Measurements from ENCODE around the gene HEXD. TPM values are rescaled to one million over a fixed set of nuclear protein-coding genes. Genes with fewer than 3 reads are reported as not detected.

Gene HEXD
- total and polyA plus RNA-seq, 4 donors, result 15.0 to 50.7 (median 27.1) TPM

DNA sequence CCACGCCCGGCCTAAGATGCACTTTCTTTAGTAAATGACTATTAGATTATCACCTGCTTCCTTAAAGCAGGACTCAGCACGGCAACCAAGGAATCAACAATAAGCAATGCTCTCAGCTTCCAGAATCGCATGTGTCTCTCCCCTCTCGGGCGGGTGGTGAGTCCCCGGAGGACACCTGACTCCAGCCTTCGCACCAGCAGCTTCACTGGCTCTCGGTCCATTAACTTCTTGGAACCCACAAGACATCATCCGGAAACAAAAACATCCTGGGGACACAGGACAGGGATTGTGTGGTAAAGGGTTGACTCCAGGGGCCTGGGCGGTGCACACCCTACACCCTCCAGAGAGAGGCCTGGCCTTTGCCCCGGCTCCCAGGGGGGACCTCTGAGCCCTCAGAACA, 23.9 kb upstream of the HEXD start:
- 94% methylated on average over 9 of the region's 12 CpGs for WGBS (ENCODE audit: insufficient coverage)
- H3K27me3 ChIP-seq (ENCODE audit: control insufficient read depth, insufficient read depth, low read length), result no peaks in the 10 kb centered on the region
- H3K4me3 ChIP-seq (ENCODE audit: low read depth, low read length), result no peak overlapping the region
- peaks cover 4% of the 10 kb centered on the region for H3K4me1 ChIP-seq (ENCODE audit: control insufficient read depth, insufficient read depth, low read length)
- no peak overlapping the region for H3K27ac ChIP-seq (ENCODE audit: low read depth, low read length)
- DNase-seq (ENCODE audit: low read depth in 4 of 6, low spot score in 6 of 6), result no peak
- peaks cover 76% of the 10 kb centered on the region for H3K36me3 ChIP-seq (ENCODE audit: control insufficient read depth, insufficient read depth, low read length)
- H3K9me3 ChIP-seq (ENCODE audit: control insufficient read depth, insufficient read depth, low read length), result no peaks in the 10 kb centered on the region

DNA sequence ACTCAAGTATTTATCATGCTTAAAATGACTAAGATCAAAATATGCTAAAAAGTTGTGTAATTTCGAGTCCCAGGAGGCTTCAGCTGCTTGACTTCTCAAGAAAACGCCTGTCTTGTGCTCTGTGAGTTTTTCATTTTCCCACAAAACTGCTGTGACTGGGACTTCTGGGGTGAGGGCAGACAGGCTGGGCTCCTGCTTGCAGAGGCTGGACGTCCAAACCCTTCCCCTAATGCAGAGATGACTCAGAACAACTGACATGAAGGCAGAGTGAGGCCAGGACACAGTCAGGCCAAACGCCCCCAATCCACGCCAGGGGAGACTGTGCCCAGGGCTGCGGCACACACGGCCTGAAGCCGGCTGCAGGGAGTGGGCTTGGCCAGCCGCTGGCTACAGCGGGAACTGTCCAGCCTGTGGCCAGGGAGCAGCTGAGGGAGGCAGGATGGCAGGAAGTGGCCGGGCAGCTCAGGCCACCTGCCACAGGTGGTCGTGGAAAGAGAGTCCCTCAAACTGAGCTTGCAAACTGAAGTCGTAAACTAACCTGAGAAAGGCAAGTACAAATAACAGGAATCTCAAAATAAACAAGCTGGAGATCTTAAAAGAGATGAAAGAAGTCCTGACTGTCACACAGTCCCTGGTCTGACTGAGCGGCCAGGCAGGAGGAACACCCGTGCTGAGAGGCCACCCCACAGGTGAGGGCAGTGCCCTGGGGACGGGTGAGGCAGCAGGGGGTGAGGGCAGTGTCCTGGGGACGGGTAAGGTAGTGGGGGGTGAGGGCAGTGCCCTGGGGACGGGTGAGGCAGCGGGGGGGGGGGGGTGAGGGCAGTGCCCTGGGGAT, 21.3 kb upstream of the HEXD start:
- peaks cover 75% of the 10 kb centered on the region for H3K36me3 ChIP-seq (ENCODE audit: control insufficient read depth, insufficient read depth, low read length)
- no peak overlapping the region for H3K4me3 ChIP-seq (ENCODE audit: low read depth, low read length)
- H3K27ac ChIP-seq (ENCODE audit: low read depth, low read length), result no peak overlapping the region
- no peaks in the 10 kb centered on the region for H3K27me3 ChIP-seq (ENCODE audit: control insufficient read depth, insufficient read depth, low read length)
- DNase-seq (ENCODE audit: low read depth in 4 of 6, low spot score in 6 of 6), result no peak
- 78% methylated on average over 13 of the region's 19 CpGs for WGBS (ENCODE audit: insufficient coverage)
- peaks cover 14% of the 10 kb centered on the region for H3K4me1 ChIP-seq (ENCODE audit: control insufficient read depth, insufficient read depth, low read length)
- H3K9me3 ChIP-seq (ENCODE audit: control insufficient read depth, insufficient read depth, low read length), result no peaks in the 10 kb centered on the region

DNA sequence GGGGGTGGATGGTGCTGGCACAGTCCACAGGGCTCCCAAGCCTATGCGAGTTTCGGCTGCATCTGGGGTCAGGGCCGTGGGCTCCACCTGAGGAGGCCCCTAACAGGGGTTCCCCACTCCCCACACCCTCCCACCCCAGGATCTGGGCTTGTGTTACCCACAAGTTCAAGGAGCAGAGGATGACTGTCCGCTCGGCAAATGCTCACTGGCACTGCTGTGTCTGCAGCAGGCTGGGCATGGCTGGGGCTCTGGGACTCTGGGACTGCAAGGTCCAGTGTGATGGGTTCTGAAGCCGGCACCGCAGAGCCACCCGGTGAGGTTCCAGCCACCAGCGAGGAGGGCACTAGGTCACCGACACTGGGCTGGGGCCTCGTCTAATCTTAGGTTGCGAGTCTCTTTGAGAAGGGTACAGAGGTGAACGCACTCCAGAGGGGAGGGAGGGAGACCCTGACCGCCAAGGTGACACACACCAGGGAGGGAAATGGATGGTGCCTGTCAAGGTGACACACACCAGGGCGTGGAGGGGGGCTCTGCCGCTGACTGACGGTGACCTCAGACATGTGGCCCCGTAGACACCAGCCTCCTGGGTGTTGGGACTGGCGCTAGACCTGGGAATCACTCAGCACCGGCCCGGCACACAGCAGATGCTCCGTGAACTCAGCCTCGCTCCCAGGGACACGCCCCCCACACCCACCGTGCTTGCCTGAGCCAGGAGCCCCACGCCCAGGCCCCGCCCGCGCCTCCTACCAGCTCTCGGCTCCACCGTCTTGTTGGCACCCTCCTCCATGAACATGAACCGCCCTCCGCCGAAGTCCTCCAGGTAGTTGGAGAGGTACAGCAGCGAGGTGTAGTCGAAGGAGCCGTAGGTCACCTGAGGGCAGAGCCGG, 20.5 kb upstream of the HEXD start:
- Histone ChIP-seq H3K4me1 (ENCODE audit: control insufficient read depth, insufficient read depth, low read length) (peaks cover 14% of the 10 kb centered on the region), H3K27ac (ENCODE audit: low read depth, low read length) (no peak overlapping the region), H3K36me3 (ENCODE audit: control insufficient read depth, insufficient read depth, low read length) (peaks cover 75% of the 10 kb centered on the region), H3K27me3 (ENCODE audit: control insufficient read depth, insufficient read depth, low read length) (no peaks in the 10 kb centered on the region), H3K9me3 (ENCODE audit: control insufficient read depth, insufficient read depth, low read length) (no peaks in the 10 kb centered on the region), H3K4me3 (ENCODE audit: low read depth, low read length) (no peak overlapping the region)
- 91% methylated on average over 34 of the region's 38 CpGs for WGBS (ENCODE audit: insufficient coverage)
- DNase-seq (ENCODE audit: low read depth in 4 of 6, low spot score in 6 of 6), result no peak

DNA sequence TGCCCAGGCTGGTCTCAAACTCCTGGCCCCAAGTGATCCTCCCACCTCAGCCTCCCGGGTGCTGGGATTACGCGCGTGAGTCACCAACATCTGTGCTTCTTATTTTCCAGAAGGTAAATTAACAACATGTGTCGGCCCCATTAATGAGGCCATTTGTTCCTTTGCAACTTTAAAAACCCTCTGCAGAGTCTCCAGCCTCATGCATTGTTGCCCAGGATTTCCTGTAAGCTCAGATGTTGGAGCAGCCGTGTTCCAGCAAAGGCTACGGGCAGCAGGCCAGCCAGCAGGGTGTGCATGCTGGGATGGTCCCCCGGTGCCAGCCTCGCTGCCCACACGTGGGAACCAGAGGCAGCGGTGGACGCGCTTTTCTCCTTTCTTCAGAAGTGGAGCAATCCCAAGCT, 19.1 kb upstream of the HEXD start:
- peaks cover 14% of the 10 kb centered on the region for H3K4me1 ChIP-seq (ENCODE audit: control insufficient read depth, insufficient read depth, low read length)
- H3K36me3 ChIP-seq (ENCODE audit: control insufficient read depth, insufficient read depth, low read length), result peaks cover 76% of the 10 kb centered on the region
- 15% methylated on average over 9 of the region's 13 CpGs for WGBS (ENCODE audit: insufficient coverage)
- no peaks in the 10 kb centered on the region for H3K9me3 ChIP-seq (ENCODE audit: control insufficient read depth, insufficient read depth, low read length)
- H3K27ac ChIP-seq (ENCODE audit: low read depth, low read length), result no peak overlapping the region
- no peak overlapping the region for H3K4me3 ChIP-seq (ENCODE audit: low read depth, low read length)
- peak in 4 of 6 donors; percentile 52 to 88 (median 72) for DNase-seq (ENCODE audit: low read depth in 4 of 6, low spot score in 6 of 6)
- H3K27me3 ChIP-seq (ENCODE audit: control insufficient read depth, insufficient read depth, low read length), result no peaks in the 10 kb centered on the region

DNA sequence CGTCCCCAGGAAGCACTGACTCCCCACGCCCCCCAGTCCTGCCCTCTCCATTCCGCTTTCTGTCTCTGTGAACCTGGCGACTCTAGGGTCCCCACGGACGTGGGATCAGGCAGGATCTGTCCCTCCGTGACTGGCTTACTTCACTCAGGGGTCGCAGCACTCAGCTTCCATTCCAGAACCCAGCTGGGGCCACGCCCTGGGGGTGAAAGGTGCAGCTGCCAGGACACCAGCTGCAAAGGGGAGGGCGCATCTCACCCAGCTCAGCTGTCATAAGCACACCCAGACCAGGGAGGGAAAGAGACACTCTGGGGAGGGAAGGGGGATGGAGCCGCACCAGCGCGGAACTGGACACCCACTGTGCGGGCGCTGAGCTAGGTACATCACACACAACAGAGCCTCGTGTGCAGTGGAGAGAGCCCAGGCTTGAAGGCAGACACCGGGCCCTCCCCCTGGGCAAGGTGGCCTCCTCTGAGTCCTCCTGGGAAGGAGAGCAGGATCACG, 18.5 kb upstream of the HEXD start:
- H3K27ac ChIP-seq (ENCODE audit: low read depth, low read length), result peak overlapping the region; percentile 16
- peak in 1 of 6 donors; percentile 24 for DNase-seq (ENCODE audit: low read depth in 4 of 6, low spot score in 6 of 6)
- WGBS (ENCODE audit: insufficient coverage), result 62% methylated on average over 16 of the region's 18 CpGs

DNA sequence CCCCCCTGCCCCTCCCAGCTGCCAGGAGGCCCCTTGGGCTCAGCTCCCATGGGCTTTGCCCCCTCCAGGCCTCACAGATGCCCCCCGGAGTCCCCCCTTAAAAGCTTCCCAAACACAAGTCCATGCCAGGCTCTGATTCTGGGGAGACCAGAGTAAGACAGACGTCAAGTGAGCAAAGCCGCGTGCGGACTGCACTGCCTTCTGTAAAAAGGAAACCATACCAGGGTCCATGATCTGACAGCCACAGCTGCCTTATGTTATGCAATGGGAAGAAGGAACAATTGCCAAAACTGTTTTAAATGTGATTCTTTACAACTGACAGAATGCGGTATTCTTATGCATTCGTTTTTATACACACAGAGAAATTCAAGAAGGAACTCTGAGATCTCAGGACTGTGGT, 17.9 kb upstream of the HEXD start:
- 72% methylated on average over 4 of the region's 7 CpGs for WGBS (ENCODE audit: insufficient coverage)
- peaks cover 75% of the 10 kb centered on the region for H3K36me3 ChIP-seq (ENCODE audit: control insufficient read depth, insufficient read depth, low read length)
- peak in 1 of 6 donors; percentile 12 for DNase-seq (ENCODE audit: low read depth in 4 of 6, low spot score in 6 of 6)
- H3K4me3 ChIP-seq (ENCODE audit: low read depth, low read length), result no peak overlapping the region
- no peaks in the 10 kb centered on the region for H3K27me3 ChIP-seq (ENCODE audit: control insufficient read depth, insufficient read depth, low read length)
- H3K4me1 ChIP-seq (ENCODE audit: control insufficient read depth, insufficient read depth, low read length), result peaks cover 14% of the 10 kb centered on the region
- H3K27ac ChIP-seq (ENCODE audit: low read depth, low read length), result no peak overlapping the region
- H3K9me3 ChIP-seq (ENCODE audit: control insufficient read depth, insufficient read depth, low read length), result no peaks in the 10 kb centered on the region

More for the DNA sequence above, 18.5 kb upstream of the HEXD start:
- Histone ChIP-seq H3K4me3 (ENCODE audit: low read depth, low read length) (no peak overlapping the region), H3K27me3 (ENCODE audit: control insufficient read depth, insufficient read depth, low read length) (no peaks in the 10 kb centered on the region), H3K4me1 (ENCODE audit: control insufficient read depth, insufficient read depth, low read length) (peaks cover 14% of the 10 kb centered on the region), H3K36me3 (ENCODE audit: control insufficient read depth, insufficient read depth, low read length) (peaks cover 75% of the 10 kb centered on the region), H3K9me3 (ENCODE audit: control insufficient read depth, insufficient read depth, low read length) (no peaks in the 10 kb centered on the region)

DNA sequence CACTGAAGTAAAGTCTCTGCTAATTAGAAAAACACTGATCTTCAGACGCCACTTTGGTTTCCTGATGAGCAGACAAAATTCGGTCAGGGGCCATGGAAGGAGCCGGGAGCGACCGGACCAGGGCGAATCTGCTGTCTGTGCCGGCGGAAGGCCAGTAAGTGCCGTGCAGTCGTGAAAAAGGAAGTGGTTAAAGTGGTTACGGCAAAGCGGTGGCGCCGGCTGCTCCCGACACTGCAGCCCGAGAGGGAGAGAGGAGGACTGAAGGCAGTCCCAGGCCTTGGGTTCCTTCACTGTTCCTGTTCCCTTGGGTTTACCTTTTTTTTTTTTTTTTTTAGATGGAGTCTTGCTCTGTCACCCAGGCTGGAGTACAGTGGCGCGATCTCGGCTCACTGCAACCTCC, 17.3 kb upstream of the HEXD start:
- H3K4me1 ChIP-seq (ENCODE audit: control insufficient read depth, insufficient read depth, low read length), result peaks cover 14% of the 10 kb centered on the region
- 87% methylated on average over 15 of the region's 19 CpGs for WGBS (ENCODE audit: insufficient coverage)
- no peak for DNase-seq (ENCODE audit: low read depth in 4 of 6, low spot score in 6 of 6)
- no peak overlapping the region for H3K4me3 ChIP-seq (ENCODE audit: low read depth, low read length)
- no peak overlapping the region for H3K27ac ChIP-seq (ENCODE audit: low read depth, low read length)
- H3K36me3 ChIP-seq (ENCODE audit: control insufficient read depth, insufficient read depth, low read length), result peaks cover 75% of the 10 kb centered on the region
- no peaks in the 10 kb centered on the region for H3K9me3 ChIP-seq (ENCODE audit: control insufficient read depth, insufficient read depth, low read length)
- no peaks in the 10 kb centered on the region for H3K27me3 ChIP-seq (ENCODE audit: control insufficient read depth, insufficient read depth, low read length)

DNA sequence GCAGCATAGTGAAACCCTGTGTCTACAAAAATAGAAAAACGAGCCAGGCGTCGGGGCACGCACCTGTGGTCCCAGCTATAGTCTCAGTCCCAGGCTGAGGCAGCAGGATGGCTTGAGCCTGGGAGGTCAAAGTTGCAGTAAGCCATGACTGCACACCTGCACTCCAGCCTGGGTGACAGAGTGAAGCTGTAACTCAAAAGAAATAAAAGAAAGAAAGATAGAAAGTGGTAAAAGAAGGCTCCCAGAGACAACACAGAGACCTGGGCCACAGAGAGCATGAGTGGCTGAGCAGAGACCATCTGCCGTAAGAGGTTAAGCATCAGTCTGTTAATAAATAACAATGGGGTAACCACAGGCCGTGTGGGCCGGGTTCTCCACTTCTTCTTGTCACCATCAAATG, 15.3 kb upstream of the HEXD start:
- Histone ChIP-seq H3K27me3 (ENCODE audit: control insufficient read depth, insufficient read depth, low read length) (no peaks in the 10 kb centered on the region), H3K27ac (ENCODE audit: low read depth, low read length) (no peak overlapping the region), H3K9me3 (ENCODE audit: control insufficient read depth, insufficient read depth, low read length) (no peaks in the 10 kb centered on the region), H3K4me3 (ENCODE audit: low read depth, low read length) (no peak overlapping the region), H3K4me1 (ENCODE audit: control insufficient read depth, insufficient read depth, low read length) (peaks cover 14% of the 10 kb centered on the region), H3K36me3 (ENCODE audit: control insufficient read depth, insufficient read depth, low read length) (peaks cover 73% of the 10 kb centered on the region)
- 94% methylated on average over 4 of the region's 7 CpGs for WGBS (ENCODE audit: insufficient coverage)
- no peak for DNase-seq (ENCODE audit: low read depth in 4 of 6, low spot score in 6 of 6)

DNA sequence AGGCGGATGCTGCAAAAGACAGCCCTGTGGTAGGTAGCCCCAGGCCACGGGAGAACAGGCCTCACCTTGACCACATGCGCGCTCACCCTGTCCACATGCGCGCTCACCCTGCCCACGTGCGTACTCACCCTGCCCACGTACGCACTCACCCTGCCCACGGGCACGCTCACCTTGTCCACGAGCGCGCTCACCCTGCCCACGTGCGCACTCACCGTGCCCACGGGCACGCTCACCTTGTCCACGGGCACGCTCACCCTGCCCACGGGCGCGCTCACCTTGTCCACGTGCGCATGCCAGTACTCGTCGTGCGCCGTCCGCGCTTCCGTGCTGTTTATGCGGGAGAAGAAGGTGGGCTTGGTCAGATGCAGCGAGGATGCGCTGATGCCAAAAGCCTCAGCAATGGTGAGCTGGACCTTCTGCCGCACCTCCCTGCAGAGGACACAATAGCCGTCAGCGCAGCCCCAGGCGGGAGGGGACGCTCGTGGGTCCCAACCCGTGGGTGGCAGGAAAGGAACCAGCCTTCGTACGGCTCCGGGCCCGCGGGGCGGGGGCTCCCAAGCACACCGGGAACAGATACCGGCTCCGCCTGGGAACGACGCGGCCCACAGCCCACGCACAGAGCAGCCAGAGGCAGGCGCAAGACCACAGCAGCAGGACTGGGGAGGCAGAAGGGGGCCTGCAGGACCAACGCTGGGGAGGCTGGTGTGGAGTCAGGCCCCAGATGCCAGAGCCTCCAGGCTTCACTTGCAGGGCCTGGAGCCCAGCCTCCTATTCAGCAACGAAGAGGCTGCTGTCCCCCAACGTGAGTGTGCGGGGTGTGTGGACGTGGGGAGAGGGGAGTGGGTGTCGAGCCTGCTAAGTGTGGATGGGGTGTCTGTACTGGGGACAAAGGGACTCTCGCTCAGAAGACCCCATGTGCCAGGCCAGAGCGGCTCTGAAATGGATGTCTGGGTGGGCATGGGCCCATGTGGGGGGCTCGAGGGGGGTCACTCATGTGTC, 14.2 kb upstream of the HEXD start:
- Histone ChIP-seq H3K4me3 (ENCODE audit: low read depth, low read length) (no peak overlapping the region), H3K4me1 (ENCODE audit: control insufficient read depth, insufficient read depth, low read length) (peaks cover 13% of the 10 kb centered on the region), H3K9me3 (ENCODE audit: control insufficient read depth, insufficient read depth, low read length) (no peaks in the 10 kb centered on the region), H3K36me3 (ENCODE audit: control insufficient read depth, insufficient read depth, low read length) (peaks cover 78% of the 10 kb centered on the region), H3K27me3 (ENCODE audit: control insufficient read depth, insufficient read depth, low read length) (no peaks in the 10 kb centered on the region), H3K27ac (ENCODE audit: low read depth, low read length) (no peak overlapping the region)
- 97% methylated on average over 65 of the region's 67 CpGs for WGBS (ENCODE audit: insufficient coverage)
- no peak for DNase-seq (ENCODE audit: low read depth in 4 of 6, low spot score in 6 of 6)
